Karpas-422 (cell line): ENCODE data around the gene RBMX2. TPM values are rescaled to one million over a fixed set of nuclear protein-coding genes. Genes with fewer than 3 reads are reported as not detected.

Experiments used
- DNase-seq: peaks from one replicate; pipeline ENCODE4 v3.0.0-alpha.2; 2015
- H2AFZ ChIP-seq: fragments of 200-600 bp; sonication (generic); 2 replicates; pipeline ENCODE4 v1.6.1; 2014; ENCODE audit warnings: antibody characterized with exemption, low read length, mixed read lengths
- H3K27ac ChIP-seq: fragments of 200-600 bp; sonication (generic); 2 replicates; pipeline ENCODE4 v1.5.1; 2014; ENCODE audit warnings: mild to moderate bottlenecking, low read length, moderate library complexity
- H3K27me3 ChIP-seq: fragments of 200-600 bp; sonication (generic); 2 replicates; pipeline ENCODE4 v1.6.1; 2014; ENCODE audit warnings: low read length, mixed read lengths
- H3K36me3 ChIP-seq: fragments of 200-600 bp; sonication (generic); 2 replicates; pipeline ENCODE4 v1.6.1; 2014; ENCODE audit warnings: low read length, mixed read lengths; ENCODE audit not compliant: insufficient read depth
- H3K4me1 ChIP-seq: fragments of 200-600 bp; sonication (generic); 2 replicates; pipeline ENCODE4 v1.6.1; 2014; ENCODE audit warnings: mild to moderate bottlenecking, low read length, mixed read lengths
- H3K4me2 ChIP-seq: fragments of 200-600 bp; sonication (generic); 2 replicates; pipeline ENCODE4 v1.6.1; 2014; ENCODE audit warnings: low read length, low read depth, mild to moderate bottlenecking; ENCODE audit not compliant: poor library complexity, severe bottlenecking
- H3K4me3 ChIP-seq: fragments of 200-600 bp; sonication (generic); 2 replicates; pipeline ENCODE4 v1.5.1; 2014; ENCODE audit warnings: mild to moderate bottlenecking, antibody characterized with exemption, low read length, mixed read lengths
- H3K79me2 ChIP-seq: fragments of 200-600 bp; sonication (generic); 2 replicates; pipeline ENCODE4 v1.6.1; 2014; ENCODE audit warnings: mild to moderate bottlenecking, low read length, mixed read lengths
- H3K9ac ChIP-seq: fragments of 200-600 bp; sonication (generic); 2 replicates; pipeline ENCODE4 v1.6.0; 2014; ENCODE audit warnings: low read length
- H3K9me2 ChIP-seq: fragments of 200-600 bp; sonication (generic), shearing (Covaris generic); replicated peaks from 2 replicates; pipeline ENCODE4 v1.6.0; 2014; ENCODE audit warnings: mild to moderate bottlenecking, low read length, moderate library complexity; ENCODE audit not compliant: insufficient read depth
- H3K9me3 ChIP-seq: fragments of 300-700, 200-600 bp; sonication (generic); 2 replicates; pipeline ENCODE4 v1.6.1; 2014; ENCODE audit warnings: low read length, mixed read lengths
- H4K20me1 ChIP-seq: fragments of 200-600 bp; sonication (generic); 2 replicates; pipeline ENCODE4 v1.6.1; 2014; ENCODE audit warnings: mild to moderate bottlenecking, antibody characterized with exemption, low read length, low read depth; ENCODE audit not compliant: insufficient read depth
- total RNA-seq: library from RNA; depleted of rRNA; stranded (reverse); fragments of >200 nt; shearing (Covaris generic); gene quantifications from 2 replicates; pipeline ENCODE4 v1.2.3, GENCODE V29; 2014; ENCODE audit warnings: low replicate concordance

The RBMX2 gene
- total RNA-seq, 1 experiment from 2014 or later, result 16.0 TPM

DNA sequence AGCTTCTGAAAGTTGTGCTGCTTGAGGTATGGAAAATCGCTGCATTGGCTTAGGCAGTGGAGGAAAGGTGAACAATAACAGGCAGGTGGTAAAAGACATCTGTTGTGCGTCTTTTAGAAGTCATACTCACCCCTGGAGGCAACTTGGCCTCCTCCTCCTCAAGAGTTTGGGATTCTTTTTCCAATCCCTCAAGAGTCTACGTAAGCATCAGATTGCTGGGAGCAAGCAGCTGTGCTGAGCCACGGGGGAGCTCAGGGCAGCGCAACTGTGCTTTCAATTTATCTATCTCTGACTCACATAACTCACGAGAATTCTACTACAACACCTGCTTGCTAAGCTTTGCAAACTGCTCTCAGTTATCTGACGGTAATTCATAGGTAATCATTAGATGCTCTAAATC is 6.4 kb upstream of the RBMX2 start:
- no peak overlapping the region for H3K4me2 ChIP-seq
- no peak for DNase-seq
- H2AFZ ChIP-seq, result no peak overlapping the region
- no peaks in the 10 kb centered on the region for H3K27me3 ChIP-seq
- H3K9me2 ChIP-seq, result no peaks in the 10 kb centered on the region
- no peaks in the 10 kb centered on the region for H3K79me2 ChIP-seq
- H3K9ac ChIP-seq, result no peak overlapping the region
- no peaks in the 10 kb centered on the region for H3K4me1 ChIP-seq
- H3K4me3 ChIP-seq, result no peak overlapping the region
- no peaks in the 10 kb centered on the region for H4K20me1 ChIP-seq
- no peak overlapping the region for H3K27ac ChIP-seq
- no peaks in the 10 kb centered on the region for H3K9me3 ChIP-seq
- no peaks in the 10 kb centered on the region for H3K36me3 ChIP-seq

DNA sequence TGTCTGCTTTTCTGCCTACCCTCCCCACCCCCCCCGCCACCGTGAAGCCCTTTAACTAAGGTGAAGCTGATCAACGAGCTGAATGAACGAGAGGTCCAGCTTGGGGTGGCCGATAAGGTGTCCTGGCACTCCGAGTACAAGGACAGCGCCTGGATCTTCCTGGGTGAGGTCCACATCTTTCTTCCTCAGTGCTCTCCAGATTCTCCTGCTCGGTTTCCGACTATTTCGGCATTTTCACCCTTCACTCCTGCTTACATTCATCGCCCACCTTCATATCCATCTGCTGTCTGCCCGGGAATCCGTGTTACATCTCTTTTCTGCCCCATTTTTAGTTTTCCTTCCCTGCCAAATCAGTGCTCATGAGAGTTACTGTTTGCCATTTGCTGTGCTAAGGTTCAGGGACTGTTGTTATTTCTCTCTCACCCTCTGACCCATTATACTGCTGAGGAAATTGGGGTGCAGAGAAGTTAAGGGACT is 459 bp downstream of the RBMX2 start:
- Histone ChIP-seq H3K9me2 (no peaks in the 10 kb centered on the region), H2AFZ (no peak overlapping the region), H3K27me3 (no peaks in the 10 kb centered on the region), H3K4me3 (peak overlapping the region; percentile 68), H3K27ac (no peak overlapping the region), H3K4me1 (peaks cover 8% of the 10 kb centered on the region; the same call in 1 of the 2 replicates), H3K79me2 (peaks cover 12% of the 10 kb centered on the region), H3K36me3 (no peaks in the 10 kb centered on the region), H3K9ac (peak overlapping the region; percentile 75), H4K20me1 (no peaks in the 10 kb centered on the region), H3K4me2 (peak overlapping the region; percentile 63), H3K9me3 (no peaks in the 10 kb centered on the region)
- no peak for DNase-seq

DNA sequence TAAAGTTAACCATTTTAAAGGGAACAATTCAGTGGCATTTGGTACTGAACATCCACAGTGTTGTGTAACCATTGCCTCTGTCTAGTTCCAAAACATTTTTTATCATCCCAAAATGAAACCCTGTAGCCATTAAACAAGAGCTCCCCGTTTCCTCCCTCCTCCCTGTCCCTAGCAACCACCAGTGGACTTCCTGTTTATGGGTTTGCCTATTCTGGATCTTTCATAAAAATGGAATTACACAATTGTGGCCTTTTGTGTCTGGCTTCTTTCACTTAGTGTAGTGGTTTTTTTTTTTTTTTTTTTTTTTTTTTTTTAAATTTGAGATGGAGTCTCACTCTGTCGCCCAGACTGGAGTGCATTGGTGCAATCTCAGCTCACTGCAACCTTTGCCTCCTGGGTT is 11.6 kb downstream of the RBMX2 start:
- DNase-seq, result no peak

DNA sequence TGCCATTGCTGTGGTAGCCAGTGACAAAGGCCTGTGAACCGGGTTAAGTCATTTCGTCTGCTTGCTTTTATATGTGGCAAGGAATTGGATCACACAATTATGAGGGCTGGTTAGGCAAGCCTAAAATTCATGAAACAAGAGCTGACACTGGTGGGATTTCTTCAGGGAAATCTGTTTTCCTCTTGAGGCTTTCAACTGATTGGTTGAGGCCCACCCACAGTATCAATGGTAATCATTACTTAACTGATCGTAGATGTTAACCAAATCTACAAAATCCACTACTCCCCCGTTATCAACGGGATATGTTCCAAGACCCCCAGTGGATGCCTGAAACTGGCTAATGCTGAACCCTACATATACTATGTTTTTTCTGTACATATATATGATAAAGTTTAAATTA is 13.0 kb downstream of the RBMX2 start:
- no peak overlapping the region for H3K4me3 ChIP-seq
- H3K36me3 ChIP-seq, result peaks cover 2% of the 10 kb centered on the region; the same call in 1 of the 2 replicates
- H3K79me2 ChIP-seq, result no peaks in the 10 kb centered on the region
- DNase-seq, result peak; percentile 37
- no peak overlapping the region for H3K9ac ChIP-seq
- no peaks in the 10 kb centered on the region for H3K27me3 ChIP-seq
- H3K9me3 ChIP-seq, result no peaks in the 10 kb centered on the region
- H3K4me2 ChIP-seq, result no peak overlapping the region
- H4K20me1 ChIP-seq, result no peaks in the 10 kb centered on the region
- no peaks in the 10 kb centered on the region for H3K4me1 ChIP-seq
- no peaks in the 10 kb centered on the region for H3K9me2 ChIP-seq
- no peak overlapping the region for H3K27ac ChIP-seq
- H2AFZ ChIP-seq, result no peak overlapping the region

More for the DNA sequence above, 11.6 kb downstream of the RBMX2 start:
- H3K36me3 ChIP-seq, result peaks cover 9% of the 10 kb centered on the region; the same call in 1 of the 2 replicates
- no peak overlapping the region for H3K27ac ChIP-seq
- H3K9ac ChIP-seq, result no peak overlapping the region
- H3K9me2 ChIP-seq, result no peaks in the 10 kb centered on the region
- H3K79me2 ChIP-seq, result no peaks in the 10 kb centered on the region
- no peak overlapping the region for H2AFZ ChIP-seq
- H3K4me2 ChIP-seq, result no peak overlapping the region
- H3K27me3 ChIP-seq, result no peaks in the 10 kb centered on the region
- H3K9me3 ChIP-seq, result no peaks in the 10 kb centered on the region
- no peak overlapping the region for H3K4me3 ChIP-seq
- H3K4me1 ChIP-seq, result no peaks in the 10 kb centered on the region
- H4K20me1 ChIP-seq, result no peaks in the 10 kb centered on the region

DNA sequence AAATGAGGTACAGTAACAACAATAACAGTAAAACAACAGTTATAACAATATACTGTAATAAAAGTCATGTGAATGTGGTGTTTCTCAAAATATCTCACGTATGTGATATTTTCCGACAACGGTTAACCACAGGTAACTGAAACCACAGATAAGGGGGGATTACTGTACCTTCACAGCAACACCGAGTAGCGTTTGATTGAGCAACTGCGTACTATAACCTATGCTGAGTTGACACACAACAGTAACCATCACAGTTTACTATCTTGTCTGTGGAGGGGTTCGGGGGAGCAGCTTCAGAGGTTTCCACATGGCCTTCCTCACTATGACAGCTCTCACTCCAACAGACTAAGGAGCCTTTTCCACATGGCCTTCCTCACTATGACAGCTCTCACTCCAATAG is 13.4 kb downstream of the RBMX2 start:
- no peak for DNase-seq
- Histone ChIP-seq H3K9ac (no peak overlapping the region), H3K36me3 (no peaks in the 10 kb centered on the region; the same call in 1 of the 2 replicates), H4K20me1 (no peaks in the 10 kb centered on the region), H3K4me1 (no peaks in the 10 kb centered on the region), H3K79me2 (no peaks in the 10 kb centered on the region), H3K9me2 (no peaks in the 10 kb centered on the region), H3K4me2 (no peak overlapping the region), H3K27me3 (no peaks in the 10 kb centered on the region), H2AFZ (no peak overlapping the region), H3K27ac (no peak overlapping the region), H3K9me3 (no peaks in the 10 kb centered on the region), H3K4me3 (no peak overlapping the region)

DNA sequence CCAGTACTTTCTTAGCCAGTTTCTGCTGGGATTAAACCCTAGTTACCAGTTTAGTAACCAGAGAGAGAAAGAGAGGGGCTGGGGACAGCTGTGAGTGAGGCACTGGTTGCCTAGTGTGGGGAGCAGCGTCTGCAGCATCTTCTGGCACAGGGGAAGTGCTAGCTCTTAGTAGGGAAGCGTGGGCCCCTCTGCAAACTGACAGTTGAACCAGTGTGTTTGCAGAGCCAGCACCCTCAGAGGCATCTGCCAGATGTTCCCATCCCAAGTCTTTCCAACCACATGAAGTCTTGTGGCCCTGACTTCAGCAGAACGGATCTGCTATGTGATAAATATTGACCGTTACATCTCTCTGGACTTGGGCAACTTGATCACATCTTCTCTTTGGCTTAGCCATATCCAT is 15.0 kb downstream of the RBMX2 start:
- Histone ChIP-seq H2AFZ (no peak overlapping the region), H4K20me1 (no peaks in the 10 kb centered on the region), H3K27me3 (no peaks in the 10 kb centered on the region), H3K9ac (no peak overlapping the region), H3K9me2 (no peaks in the 10 kb centered on the region), H3K4me2 (no peak overlapping the region), H3K27ac (no peak overlapping the region), H3K4me3 (no peak overlapping the region), H3K79me2 (no peaks in the 10 kb centered on the region), H3K9me3 (no peaks in the 10 kb centered on the region), H3K36me3 (no peaks in the 10 kb centered on the region), H3K4me1 (no peaks in the 10 kb centered on the region)
- no peak for DNase-seq

DNA sequence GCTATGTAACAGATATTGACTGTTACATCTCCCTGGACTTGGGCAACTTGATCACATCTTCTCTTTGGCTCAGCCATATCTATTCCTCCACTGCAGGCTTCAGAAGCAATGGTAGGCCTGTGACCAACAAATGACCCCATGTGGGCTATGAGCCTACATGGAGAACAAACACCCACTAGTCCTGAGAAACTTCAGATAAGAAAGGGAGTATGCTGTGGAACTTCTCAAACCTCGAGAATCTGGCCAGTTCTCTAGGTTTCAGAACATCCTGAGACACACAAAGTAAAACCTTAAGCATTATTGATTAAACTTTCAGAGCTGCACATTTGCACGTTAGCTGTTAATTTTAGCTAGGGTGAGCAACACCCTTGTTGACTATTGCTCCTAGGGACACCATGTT is 16.3 kb downstream of the RBMX2 start:
- H3K79me2 ChIP-seq, result no peaks in the 10 kb centered on the region
- no peaks in the 10 kb centered on the region for H3K9me2 ChIP-seq
- no peaks in the 10 kb centered on the region for H3K36me3 ChIP-seq
- H4K20me1 ChIP-seq, result no peaks in the 10 kb centered on the region
- no peaks in the 10 kb centered on the region for H3K4me1 ChIP-seq
- H3K4me3 ChIP-seq, result no peak overlapping the region
- H2AFZ ChIP-seq, result no peak overlapping the region
- no peak for DNase-seq
- H3K9ac ChIP-seq, result no peak overlapping the region
- no peak overlapping the region for H3K4me2 ChIP-seq
- no peaks in the 10 kb centered on the region for H3K9me3 ChIP-seq
- H3K27ac ChIP-seq, result no peak overlapping the region
- no peaks in the 10 kb centered on the region for H3K27me3 ChIP-seq

DNA sequence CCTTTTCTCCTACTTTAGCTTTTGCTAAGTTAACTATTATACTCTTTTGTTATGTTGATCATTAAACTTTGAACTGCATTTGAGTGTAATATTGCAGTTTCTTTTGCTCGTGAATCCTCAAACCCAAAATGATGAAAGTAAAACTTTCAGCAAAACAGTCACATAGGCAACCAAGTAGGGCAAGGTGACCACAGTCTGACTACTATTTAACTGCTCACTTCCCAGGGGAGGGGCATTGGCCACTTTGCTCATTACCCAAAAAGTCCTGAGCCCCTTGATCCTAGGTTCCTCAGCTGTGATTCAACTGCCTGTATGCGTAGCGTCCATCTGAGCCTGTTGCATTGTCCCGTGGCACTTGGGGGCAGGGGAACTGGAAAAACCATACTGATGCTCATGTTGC is 17.0 kb downstream of the RBMX2 start:
- no peaks in the 10 kb centered on the region for H4K20me1 ChIP-seq
- no peak overlapping the region for H2AFZ ChIP-seq
- no peak overlapping the region for H3K9ac ChIP-seq

DNA sequence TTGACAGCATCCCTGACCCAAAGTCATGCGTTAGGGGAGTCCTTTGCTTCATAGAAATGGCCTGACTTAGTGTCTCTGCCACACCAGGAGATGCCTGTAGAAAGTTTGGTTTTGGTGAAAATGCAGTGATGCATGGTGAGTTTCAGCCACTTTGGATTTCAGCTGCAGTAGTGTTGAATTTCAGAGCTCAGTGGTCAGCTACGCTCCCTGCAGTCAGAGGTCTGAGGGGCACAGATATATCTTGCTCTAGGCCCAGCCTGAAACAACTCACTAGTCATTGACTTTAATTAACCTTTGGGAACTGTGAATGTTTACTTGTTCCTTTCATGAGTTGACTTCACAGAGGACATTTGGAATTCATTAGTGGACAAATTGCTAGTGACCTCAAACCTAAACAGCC is 17.5 kb downstream of the RBMX2 start:
- Histone ChIP-seq H3K4me1 (no peaks in the 10 kb centered on the region), H3K9me3 (no peaks in the 10 kb centered on the region), H3K27ac (no peak overlapping the region), H3K79me2 (no peaks in the 10 kb centered on the region), H2AFZ (no peak overlapping the region), H3K4me2 (no peak overlapping the region), H3K36me3 (no peaks in the 10 kb centered on the region), H4K20me1 (no peaks in the 10 kb centered on the region), H3K9me2 (no peaks in the 10 kb centered on the region), H3K4me3 (no peak overlapping the region), H3K27me3 (no peaks in the 10 kb centered on the region), H3K9ac (no peak overlapping the region)
- DNase-seq, result peak; percentile 11

More for the DNA sequence above, 17.0 kb downstream of the RBMX2 start:
- Histone ChIP-seq H3K27ac (no peak overlapping the region), H3K36me3 (no peaks in the 10 kb centered on the region), H3K9me2 (no peaks in the 10 kb centered on the region), H3K27me3 (no peaks in the 10 kb centered on the region), H3K4me3 (no peak overlapping the region), H3K9me3 (no peaks in the 10 kb centered on the region), H3K4me1 (no peaks in the 10 kb centered on the region), H3K79me2 (no peaks in the 10 kb centered on the region), H3K4me2 (no peak overlapping the region)
- no peak for DNase-seq
